HepG2 (cell line): ENCODE results near the gene KCNMA1. TPM values are rescaled to one million over a fixed set of nuclear protein-coding genes. Genes with fewer than 3 reads are reported as not detected.

Source experiments
- ATAC-seq: fragments of 200-7000 bp; cut with Tn5 transposase; 3 replicates; pipeline ENCODE4 v1.9.1; 2020; ENCODE audit warnings: mild to moderate bottlenecking, moderate library complexity
- BruUV-seq: library from RNA; stranded (reverse); fragments of 400-500 nt; replicated peaks from 2 replicates; lab custom pipeline; 2021; lab: Mats Ljungman, UMichigan
- CTCF ChIA-PET: fragments of 300-600 bp; formaldehyde crosslinking; extraction: SDS; loops from one replicate; lab custom pipeline; 2021; ENCODE audit warnings: low total read pairs, inconsistent platforms, low intra/inter-chr PET ratio; lab: Yijun Ruan, JAX
- POLR2A ChIA-PET: fragments of 350-600 bp; sonication (Branson Sonifier 250); formaldehyde crosslinking; loops from one replicate; lab custom pipeline; 2020; ENCODE audit warnings: antibody characterized with exemption, inconsistent platforms; lab: Yijun Ruan, JAX
- DNase-seq: peaks from one replicate; pipeline ENCODE4 v3.0.0-alpha.2; 2015; ENCODE audit warnings: low spot score
- FAIRE-seq: peaks from 3 replicates; lab custom pipeline; 2011; peaks lifted over from hg19 to GRCh38; lab: Jason Lieb, UNC
- H2AFZ ChIP-seq: one replicate; pipeline ENCODE4 v1.6.1; 2011; ENCODE audit warnings: low read length, inconsistent platforms
- H3K27ac ChIP-seq: fragments of 300-600 bp; 3 replicates; pipeline ENCODE4 v1.8.0; 2011; ENCODE audit warnings: mixed run types, mild to moderate bottlenecking, mixed read lengths, low read length, inconsistent platforms; ENCODE audit not compliant: insufficient read depth; ENCODE audit errors: extremely low read length
- H3K27me3 ChIP-seq, 2 experiments: fragments of 200-600 bp in 1 of 2; 2 replicates in 1 of 2; 3 replicates in 1 of 2; pipeline versions ENCODE4 v1.6.0 to v1.8.0; 2011; ENCODE audit warnings: low read length in 2 of 2, mild to moderate bottlenecking in 2 of 2, moderate library complexity in 2 of 2, inconsistent platforms in 1 of 2; ENCODE audit not compliant: insufficient read depth in 2 of 2, control insufficient read depth in 1 of 2
- H3K36me3 ChIP-seq, 2 experiments: fragments of 200-600 bp in 1 of 2; replicated peaks in 1 of 2; 2 replicates in 1 of 2; 3 replicates in 1 of 2; pipeline versions ENCODE4 v1.5.1 to v1.8.0; 2011; ENCODE audit warnings: low read length in 2 of 2, inconsistent platforms in 1 of 2; ENCODE audit not compliant: insufficient read depth in 2 of 2, control insufficient read depth in 1 of 2
- H3K4me1 ChIP-seq: 2 replicates; pipeline ENCODE4 v1.5.1; 2012; ENCODE audit warnings: low read length, inconsistent platforms; ENCODE audit not compliant: insufficient read depth
- H3K4me2 ChIP-seq: 2 replicates; pipeline ENCODE4 v1.6.0; 2011; ENCODE audit warnings: low read depth, low read length, inconsistent platforms
- H3K4me3 ChIP-seq, 3 experiments: fragments of 200-600 bp in 1 of 3; sonication (generic), shearing (Covaris generic) in 1 of 3; replicated peaks in 1 of 3; 2 replicates each; pipeline ENCODE4 v1.5.1; 2011 to 2016; ENCODE audit warnings: low read length in 3 of 3, inconsistent platforms in 2 of 3, low read depth in 2 of 3, mild to moderate bottlenecking in 2 of 3, control low read depth in 1 of 3, mixed read lengths in 1 of 3; ENCODE audit not compliant: insufficient read depth in 1 of 3
- H3K79me2 ChIP-seq: one replicate; pipeline ENCODE4 v1.6.1; 2011; ENCODE audit warnings: low read length, inconsistent platforms; ENCODE audit not compliant: insufficient read depth
- H3K9ac ChIP-seq: 2 replicates; pipeline ENCODE4 v1.6.0; 2011; ENCODE audit warnings: mild to moderate bottlenecking, low read depth, low read length, inconsistent platforms; ENCODE audit not compliant: insufficient read depth
- H3K9me3 ChIP-seq: 2 replicates; pipeline ENCODE4 v1.5.1; 2012; ENCODE audit warnings: mild to moderate bottlenecking, low read length
- H4K20me1 ChIP-seq: 2 replicates; pipeline ENCODE4 v1.6.0; 2011; ENCODE audit warnings: inconsistent platforms, mild to moderate bottlenecking, low read length, moderate library complexity; ENCODE audit not compliant: insufficient read depth
- BCL6 ChIP-seq: IDR thresholded peaks from 2 replicates; pipeline ENCODE4 v1.6.1; 2016; ENCODE audit warnings: missing genetic modification reagents, missing compliant biosample characterization
- EP300 ChIP-seq, 3 experiments: sonication (generic) in 1 of 3; formaldehyde crosslinking in 1 of 3; IDR thresholded peaks; 2 replicates each; pipeline versions ENCODE4 v1.5.1 to v1.6.1; 2011 to 2020; ENCODE audit warnings: low read depth in 2 of 3, low read length in 2 of 3, borderline replicate concordance in 1 of 3, improper control_type of control experiment in 1 of 3, mild to moderate bottlenecking in 1 of 3, missing genetic modification reagents in 1 of 3, moderate library complexity in 1 of 3
- FOSL2 ChIP-seq: sonication (generic); formaldehyde crosslinking; IDR thresholded peaks from 2 replicates; pipeline ENCODE4 v1.4.0; 2020; ENCODE audit warnings: missing genetic modification reagents
- HNF4A ChIP-seq: sonication (generic); formaldehyde crosslinking; IDR thresholded peaks from 2 replicates; pipeline ENCODE4 v1.4.0; 2020; ENCODE audit warnings: missing genetic modification reagents
- KAT8 ChIP-seq: IDR thresholded peaks from 2 replicates; pipeline ENCODE4 v1.6.1; 2016; ENCODE audit warnings: missing genetic modification reagents, missing compliant biosample characterization
- MED13 ChIP-seq: sonication (generic); formaldehyde crosslinking; IDR thresholded peaks from 2 replicates; pipeline ENCODE4 v1.5.0; 2020; ENCODE audit warnings: missing genetic modification reagents
- NCOA2 ChIP-seq: sonication (generic); formaldehyde crosslinking; IDR thresholded peaks from 2 replicates; pipeline ENCODE4 v1.8.0; 2022; ENCODE audit warnings: inconsistent platforms
- NR2F2 ChIP-seq: IDR thresholded peaks from 2 replicates; pipeline ENCODE4 v1.6.1; 2012; ENCODE audit warnings: low read depth, inconsistent platforms, borderline replicate concordance
- SCMH1 ChIP-seq: sonication (generic); formaldehyde crosslinking; IDR thresholded peaks from 2 replicates; pipeline ENCODE4 v1.9.0; 2021; ENCODE audit warnings: missing genetic modification reagents, mild to moderate bottlenecking, borderline replicate concordance
- YEATS4 ChIP-seq: sonication (generic); formaldehyde crosslinking; IDR thresholded peaks from 2 replicates; pipeline ENCODE4 v1.4.0; 2020; ENCODE audit warnings: missing genetic modification reagents, borderline replicate concordance
- ZNF282 ChIP-seq: fragments of 450-650 bp; IDR thresholded peaks from 2 replicates; pipeline ENCODE4 v1.6.1; 2018; ENCODE audit not compliant: partially characterized antibody
- ZNF329 ChIP-seq: sonication (generic); formaldehyde crosslinking; IDR thresholded peaks from 2 replicates; pipeline ENCODE4 v1.9.0; 2021; ENCODE audit warnings: low read depth, mild to moderate bottlenecking, missing genetic modification reagents
- ZNF619 ChIP-seq: sonication (generic); formaldehyde crosslinking; IDR thresholded peaks from 2 replicates; pipeline ENCODE4 v1.4.0; 2020; ENCODE audit warnings: mild to moderate bottlenecking, missing genetic modification reagents
- ZNF724P ChIP-seq: sonication (generic); formaldehyde crosslinking; IDR thresholded peaks from 2 replicates; pipeline ENCODE4 v1.8.0; 2022; ENCODE audit warnings: missing genetic modification reagents, borderline replicate concordance
- in situ Hi-C: cut with HindIII; loops from 2 replicates; pipeline ENCODE4 v1.10.0; 2017; ENCODE audit warnings: low pct_unique_long_range_greater_than_20kb; ENCODE audit not compliant: extremely low pct_ligation_motif_present
- intact Hi-C: fragments of 100-400 bp; cut with micrococcal nuclease; formaldehyde crosslinking; loops from one replicate; pipeline ENCODE4 v1.10.0; 2022; ENCODE audit not compliant: unreplicated experiment
- polyA plus RNA-seq, 8 experiments: library from polyadenylated mRNA; depleted of rRNA in 3 of 8; stranded (reverse) in 7 of 8; unstranded in 1 of 8; fragments of >200 nt; fragmentation: Illumina TruSeq in 4 of 8; extraction: Trizol in 4 of 8; gene quantifications; 2 replicates each; pipeline versions ENCODE4 v1.2.1 to v1.2.3, GENCODE V29; 2011 to 2016; ENCODE audit warnings: low read depth in 4 of 8, missing spikeins in 1 of 8, mixed read lengths in 1 of 8; ENCODE audit not compliant: insufficient read depth in 1 of 8
- total RNA-seq, 5 experiments: library from RNA; depleted of rRNA; stranded (reverse); fragments of >200 nt; fragmentation: Illumina TruSeq; extraction: Trizol; gene quantifications; 2 replicates each; pipeline ENCODE4 v1.2.3, GENCODE V29; 2016; ENCODE audit warnings: low read depth in 1 of 5
- TF ChIP-seq, protein P1 (sequence below): sonication (generic); formaldehyde crosslinking; IDR thresholded peaks from 2 replicates; pipeline ENCODE4 v1.9.0; 2021; ENCODE audit warnings: missing genetic modification reagents, borderline replicate concordance
- TF ChIP-seq, protein P2 (sequence below): sonication (generic); formaldehyde crosslinking; conservative IDR thresholded peaks from 2 replicates; pipeline ENCODE4 v1.8.0; 2022; ENCODE audit warnings: missing genetic modification reagents

Gene KCNMA1
- total and polyA plus RNA-seq, 2 of the 13 experiments (the other 11 are each of a cell fraction or from before 2014, with no cell fraction given), result 0.02 TPM; not detected in 1

DNA sequence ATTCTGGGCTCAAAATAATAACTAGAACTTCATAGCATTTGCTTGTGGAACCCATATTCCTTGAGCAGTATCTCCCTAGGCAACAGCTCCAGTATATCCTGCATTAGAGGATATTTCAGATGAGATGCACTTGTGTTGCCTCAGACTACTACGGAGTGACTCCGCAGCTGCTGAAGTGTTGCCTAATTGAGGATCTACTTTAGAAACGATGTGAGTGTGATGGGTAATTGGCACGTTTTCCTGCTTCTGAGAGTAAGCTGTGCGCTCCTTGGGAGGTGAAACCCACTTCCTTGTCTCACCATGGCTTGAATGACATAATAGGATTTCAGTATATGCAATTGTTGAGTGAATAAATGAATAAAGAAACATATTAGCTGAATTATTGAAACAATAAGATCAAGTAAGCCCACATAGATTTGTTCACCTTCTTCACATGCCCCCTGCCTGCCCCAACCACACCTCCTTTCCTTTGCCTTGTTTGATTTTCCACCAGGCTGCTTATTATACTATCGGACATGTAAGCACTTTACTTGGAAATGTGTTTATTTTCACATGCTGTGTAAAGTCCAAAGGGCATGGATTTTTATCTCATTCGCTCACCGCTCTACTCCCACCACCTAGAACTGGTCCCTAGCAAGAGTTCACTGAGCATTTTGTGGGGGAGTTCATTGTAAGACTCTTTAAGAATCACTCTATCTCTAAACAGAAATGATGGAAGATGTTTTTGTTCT is 303.8 kb downstream of the KCNMA1 start (continued):
- TF ChIP-seq BCL6 (CRISPR knock-in tag), result peak; percentile 70
- peak in 1 of 2 experiments; percentile 76; a peak in 2 of 4 replicates for TF ChIP-seq EP300 (IDR thresholded peaks at IDR 0.05; ENCODE audit: low read depth in 2 of 2, low read length in 2 of 2)
- no peak for TF ChIP-seq EP300 (CRISPR knock-in tag; IDR thresholded peaks at IDR 0.05; ENCODE audit: borderline replicate concordance)
- TF ChIP-seq YEATS4 (CRISPR knock-in tag), result no peak
- peak; percentile 92 for TF ChIP-seq HNF4A (CRISPR knock-in tag)
- TF ChIP-seq ZNF724P, result no peak
- peak; percentile 62 for TF ChIP-seq NCOA2
- TF ChIP-seq KAT8 (CRISPR knock-in tag), result no peak
- no peak for TF ChIP-seq ZNF329 (CRISPR knock-in tag)
- TF ChIP-seq FOSL2 (CRISPR knock-in tag), result peak; percentile 23
- no peak for TF ChIP-seq SCMH1 (CRISPR knock-in tag)

DNA sequence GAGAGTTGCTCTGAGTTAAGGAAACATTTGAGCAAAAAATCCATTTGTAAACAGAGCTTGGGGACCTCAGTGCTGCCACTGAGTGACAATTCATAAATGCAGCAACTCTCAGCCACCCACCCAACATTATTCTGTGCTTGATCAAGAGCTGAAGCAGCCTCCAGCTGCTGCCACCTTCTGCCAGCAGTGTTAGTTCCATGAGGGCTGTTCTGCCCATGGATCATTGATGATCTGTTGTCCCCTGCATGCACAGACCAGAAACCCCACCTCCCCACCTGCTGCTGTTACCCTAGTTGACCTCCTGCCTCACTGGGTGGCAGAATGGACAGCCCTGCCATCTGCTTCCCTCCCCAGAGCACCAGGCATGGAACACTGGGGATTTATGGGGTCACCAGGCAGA is 305.4 kb downstream of the KCNMA1 start:
- FAIRE-seq (no peak), DNase-seq (no peak), ATAC-seq (no peak; the same call in 2 of the 3 replicates)
- Histone ChIP-seq H3K4me3 (no peak overlapping the region), H3K27me3 (peaks cover 0 to 2% of the 10 kb centered on the region in 2 experiments; a peak in 1 of 5 replicates), H3K9me3 (no peaks in the 10 kb centered on the region), H3K9ac (no peak overlapping the region), H3K4me1 (peaks cover 29% of the 10 kb centered on the region), H3K36me3 (no peaks in the 10 kb centered on the region), H3K27ac (no peak overlapping the region), H2AFZ (no peak overlapping the region), H3K4me2 (no peak overlapping the region), H4K20me1 (no peaks in the 10 kb centered on the region), H3K79me2 (no peaks in the 10 kb centered on the region)
- no TSS peak for BruUV-seq
- ChIA-PET POLR2A (no interaction called here), CTCF (no interaction called here)
- intact Hi-C loops, result no loop called here
- TF ChIP-seq, protein P1, sequence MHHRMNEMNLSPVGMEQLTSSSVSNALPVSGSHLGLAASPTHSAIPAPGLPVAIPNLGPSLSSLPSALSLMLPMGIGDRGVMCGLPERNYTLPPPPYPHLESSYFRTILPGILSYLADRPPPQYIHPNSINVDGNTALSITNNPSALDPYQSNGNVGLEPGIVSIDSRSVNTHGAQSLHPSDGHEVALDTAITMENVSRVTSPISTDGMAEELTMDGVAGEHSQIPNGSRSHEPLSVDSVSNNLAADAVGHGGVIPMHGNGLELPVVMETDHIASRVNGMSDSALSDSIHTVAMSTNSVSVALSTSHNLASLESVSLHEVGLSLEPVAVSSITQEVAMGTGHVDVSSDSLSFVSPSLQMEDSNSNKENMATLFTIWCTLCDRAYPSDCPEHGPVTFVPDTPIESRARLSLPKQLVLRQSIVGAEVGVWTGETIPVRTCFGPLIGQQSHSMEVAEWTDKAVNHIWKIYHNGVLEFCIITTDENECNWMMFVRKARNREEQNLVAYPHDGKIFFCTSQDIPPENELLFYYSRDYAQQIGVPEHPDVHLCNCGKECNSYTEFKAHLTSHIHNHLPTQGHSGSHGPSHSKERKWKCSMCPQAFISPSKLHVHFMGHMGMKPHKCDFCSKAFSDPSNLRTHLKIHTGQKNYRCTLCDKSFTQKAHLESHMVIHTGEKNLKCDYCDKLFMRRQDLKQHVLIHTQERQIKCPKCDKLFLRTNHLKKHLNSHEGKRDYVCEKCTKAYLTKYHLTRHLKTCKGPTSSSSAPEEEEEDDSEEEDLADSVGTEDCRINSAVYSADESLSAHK (CRISPR knock-in tag), result no peak
- TF ChIP-seq ZNF619 (CRISPR knock-in tag) (no peak), ZNF282 (no peak), MED13 (CRISPR knock-in tag) (no peak), NR2F2 (no peak)
- TF ChIP-seq, protein P2, sequence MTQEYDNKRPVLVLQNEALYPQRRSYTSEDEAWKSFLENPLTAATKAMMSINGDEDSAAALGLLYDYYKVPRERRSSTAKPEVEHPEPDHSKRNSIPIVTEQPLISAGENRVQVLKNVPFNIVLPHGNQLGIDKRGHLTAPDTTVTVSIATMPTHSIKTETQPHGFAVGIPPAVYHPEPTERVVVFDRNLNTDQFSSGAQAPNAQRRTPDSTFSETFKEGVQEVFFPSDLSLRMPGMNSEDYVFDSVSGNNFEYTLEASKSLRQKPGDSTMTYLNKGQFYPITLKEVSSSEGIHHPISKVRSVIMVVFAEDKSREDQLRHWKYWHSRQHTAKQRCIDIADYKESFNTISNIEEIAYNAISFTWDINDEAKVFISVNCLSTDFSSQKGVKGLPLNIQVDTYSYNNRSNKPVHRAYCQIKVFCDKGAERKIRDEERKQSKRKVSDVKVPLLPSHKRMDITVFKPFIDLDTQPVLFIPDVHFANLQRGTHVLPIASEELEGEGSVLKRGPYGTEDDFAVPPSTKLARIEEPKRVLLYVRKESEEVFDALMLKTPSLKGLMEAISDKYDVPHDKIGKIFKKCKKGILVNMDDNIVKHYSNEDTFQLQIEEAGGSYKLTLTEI, result no peak
- in situ Hi-C loops, result no loop called here
